H9 (cell line): ENCODE measurements around the gene NSD1. TPM values are rescaled to one million over a fixed set of nuclear protein-coding genes. Genes with fewer than 3 reads are reported as not detected.

Experiments
- DNase-seq: peaks from one replicate; pipeline ENCODE4 v3.0.0-alpha.2; 2017
- H2AFZ ChIP-seq: one replicate; pipeline ENCODE4 v1.6.1; 2013; ENCODE audit warnings: mild to moderate bottlenecking, low read length, control low read depth, moderate library complexity
- H2AK5ac ChIP-seq: 2 replicates; pipeline ENCODE4 v1.6.1; 2013; ENCODE audit warnings: low read length, control low read depth, mixed read lengths; ENCODE audit not compliant: insufficient read length
- H2BK120ac ChIP-seq: one replicate; pipeline ENCODE4 v1.6.1; 2013; ENCODE audit warnings: low read depth, mild to moderate bottlenecking, low read length, control low read depth, inconsistent platforms; ENCODE audit not compliant: poor library complexity, severe bottlenecking
- H2BK12ac ChIP-seq: 2 replicates; pipeline ENCODE4 v1.6.1; 2013; ENCODE audit warnings: low read length, control low read depth, mixed read lengths, low read depth; ENCODE audit not compliant: insufficient read length
- H2BK15ac ChIP-seq: 2 replicates; pipeline ENCODE4 v1.6.1; 2013; ENCODE audit warnings: low read depth, low read length, control low read depth
- H2BK20ac ChIP-seq: one replicate; pipeline ENCODE4 v1.6.1; 2013; ENCODE audit warnings: low read depth, mild to moderate bottlenecking, low read length, control low read depth, inconsistent platforms; ENCODE audit not compliant: poor library complexity, severe bottlenecking
- H2BK5ac ChIP-seq: 2 replicates; pipeline ENCODE4 v1.6.1; 2013; ENCODE audit warnings: low read length, control low read depth, mixed read lengths; ENCODE audit not compliant: insufficient read length
- H3K14ac ChIP-seq: 2 replicates; pipeline ENCODE4 v1.6.1; 2013; ENCODE audit warnings: low read length, control low read depth; ENCODE audit not compliant: insufficient read depth
- H3K18ac ChIP-seq: 2 replicates; pipeline ENCODE4 v1.6.1; 2013; ENCODE audit warnings: low read depth, mild to moderate bottlenecking, mixed read lengths, low read length, control low read depth; ENCODE audit not compliant: insufficient read length
- H3K23ac ChIP-seq: 2 replicates; pipeline ENCODE4 v1.6.1; 2013; ENCODE audit warnings: low read length, control low read depth, mixed read lengths, low read depth; ENCODE audit not compliant: insufficient read length
- H3K23me2 ChIP-seq: 2 replicates; pipeline ENCODE4 v1.6.1; 2013; ENCODE audit warnings: low read depth, mild to moderate bottlenecking, mixed read lengths, low read length, control low read depth; ENCODE audit not compliant: insufficient read length, poor library complexity, severe bottlenecking
- H3K27ac ChIP-seq: 2 replicates; pipeline ENCODE4 v1.5.1; 2013; ENCODE audit warnings: low read length, control low read depth, mixed read lengths, low read depth; ENCODE audit not compliant: insufficient read length
- H3K27me3 ChIP-seq: 2 replicates; pipeline ENCODE4 v1.6.1; 2013; ENCODE audit warnings: low read length, control low read depth, inconsistent platforms; ENCODE audit not compliant: insufficient read depth
- H3K4ac ChIP-seq: 2 replicates; pipeline ENCODE4 v1.6.1; 2013; ENCODE audit warnings: low read depth, mild to moderate bottlenecking, control low read depth, inconsistent platforms, low read length, moderate library complexity
- H3K4me1 ChIP-seq: 2 replicates; pipeline ENCODE4 v1.6.1; 2013; ENCODE audit warnings: low read length, control low read depth, inconsistent platforms; ENCODE audit not compliant: insufficient read depth
- H3K4me2 ChIP-seq: 2 replicates; pipeline ENCODE4 v1.6.1; 2013; ENCODE audit warnings: low read length, control low read depth, mixed read lengths; ENCODE audit not compliant: insufficient read length, insufficient read depth
- H3K56ac ChIP-seq: 2 replicates; pipeline ENCODE4 v1.6.1; 2013; ENCODE audit warnings: low read depth, mild to moderate bottlenecking, mixed read lengths, low read length, control low read depth; ENCODE audit not compliant: insufficient read length
- H3K79me1 ChIP-seq: 2 replicates; pipeline ENCODE4 v1.6.1; 2013; ENCODE audit warnings: low read depth, mild to moderate bottlenecking, moderate library complexity, low read length, control low read depth, inconsistent platforms; ENCODE audit not compliant: insufficient read depth, poor library complexity, severe bottlenecking
- H3K79me2 ChIP-seq: 2 replicates; pipeline ENCODE4 v1.6.1; 2013; ENCODE audit warnings: low read length, control low read depth, inconsistent platforms; ENCODE audit not compliant: insufficient read depth
- H3K9ac ChIP-seq: 2 replicates; pipeline ENCODE4 v1.6.1; 2013; ENCODE audit warnings: low read length, control low read depth, mixed read lengths; ENCODE audit not compliant: insufficient read length; ENCODE audit errors: extremely low read depth
- H3K9me3 ChIP-seq: one replicate; pipeline ENCODE4 v1.6.1; 2013; ENCODE audit warnings: low read depth, low read length, inconsistent platforms; ENCODE audit not compliant: control insufficient read depth
- H3T11ph ChIP-seq: one replicate; pipeline ENCODE4 v1.6.1; 2013; ENCODE audit warnings: mild to moderate bottlenecking, low read length, control low read depth, inconsistent platforms
- H4K20me1 ChIP-seq: one replicate; pipeline ENCODE4 v1.6.1; 2013; ENCODE audit not compliant: control insufficient read depth, insufficient read length, insufficient read depth
- H4K5ac ChIP-seq: 2 replicates; pipeline ENCODE4 v1.6.1; 2013; ENCODE audit warnings: low read depth, mild to moderate bottlenecking, mixed read lengths, low read length, control low read depth; ENCODE audit not compliant: insufficient read length
- H4K8ac ChIP-seq: replicated peaks from 2 replicates; pipeline ENCODE4 v1.6.1; 2013; ENCODE audit warnings: low read length, control low read depth, mixed read lengths, low read depth; ENCODE audit not compliant: insufficient read length
- H4K91ac ChIP-seq: 2 replicates; pipeline ENCODE4 v1.6.1; 2013; ENCODE audit warnings: low read depth, mild to moderate bottlenecking, moderate library complexity, mixed read lengths, low read length, control low read depth; ENCODE audit not compliant: insufficient read length
- H3K27ac Mint-ChIP-seq, 3 experiments: 2 replicates in 2 of 3; 3 replicates in 1 of 3; pipeline ENCODE4 v1.8.0; 2020 to 2021; ENCODE audit warnings: mixed read lengths in 3 of 3, mild to moderate bottlenecking in 1 of 3, moderate library complexity in 1 of 3
- H3K27me3 Mint-ChIP-seq: 2 replicates; pipeline ENCODE4 v1.8.0; 2021; ENCODE audit warnings: low read depth, mild to moderate bottlenecking, moderate library complexity, mixed read lengths
- H3K36me3 Mint-ChIP-seq, 3 experiments: 2 replicates in 2 of 3; 3 replicates in 1 of 3; pipeline ENCODE4 v1.8.0; 2020 to 2021; ENCODE audit warnings: low read depth in 3 of 3, mixed read lengths in 3 of 3; ENCODE audit not compliant: insufficient read depth in 1 of 3
- H3K4me1 Mint-ChIP-seq, 2 experiments: 2 replicates each; pipeline ENCODE4 v1.8.0; 2020; ENCODE audit warnings: mixed read lengths in 2 of 2
- H3K4me3 Mint-ChIP-seq, 2 experiments: 2 replicates in 1 of 2; 3 replicates in 1 of 2; pipeline ENCODE4 v1.8.0; 2020 to 2021; ENCODE audit warnings: mild to moderate bottlenecking in 2 of 2, mixed read lengths in 2 of 2, moderate library complexity in 1 of 2
- H3K9me3 Mint-ChIP-seq, 2 experiments: 2 replicates in 1 of 2; 3 replicates in 1 of 2; pipeline ENCODE4 v1.8.0; 2020; ENCODE audit warnings: mild to moderate bottlenecking in 2 of 2, mixed read lengths in 2 of 2, moderate library complexity in 1 of 2
- WGBS: extraction: QIAGEN DNeasy Blood & Tissue Kit; methylation state at CpG from one replicate; pipeline ENCODE4 v1.1.7; 2013; ENCODE audit warnings: missing lambda C conversion rate, low lambda C conversion rate, mixed read lengths; ENCODE audit not compliant: insufficient read length; ENCODE audit errors: extremely low coverage; 5-methylcytosine and 5-hydroxymethylcytosine counted together
- total RNA-seq: library from RNA; stranded (reverse); gene quantifications from 2 replicates; pipeline ENCODE4 v1.2.1, GENCODE V29; 2021
- TF ChIP-seq, protein P1 (sequence below): fragments of 200-600 bp; sonication (generic); conservative IDR thresholded peaks from 3 replicates; pipeline ENCODE4 v1.8.0; 2021; ENCODE audit warnings: antibody characterized with exemption, mild to moderate bottlenecking

Gene NSD1
- total RNA-seq, 1 experiment from 2014 or later = 213 TPM

DNA sequence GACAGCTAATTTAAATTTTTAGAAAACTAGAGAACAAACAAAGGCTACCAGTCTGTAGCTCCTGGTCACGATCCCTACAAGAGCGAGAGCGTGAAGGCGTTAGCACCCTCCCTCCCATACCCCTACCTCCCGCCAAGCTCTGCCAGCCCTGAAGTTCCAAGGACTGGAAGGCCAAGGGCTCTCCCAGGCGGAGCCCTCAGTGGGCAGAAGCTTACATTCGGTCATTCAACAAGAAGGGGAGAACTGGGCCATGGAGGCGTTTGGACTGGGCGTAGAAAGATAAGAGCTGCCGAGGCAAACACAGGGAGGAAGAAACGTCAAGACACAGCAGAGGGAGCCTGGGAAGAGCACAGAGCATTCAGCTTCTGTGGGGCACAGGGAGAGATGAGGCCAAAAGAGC, 175.2 kb downstream of the NSD1 start:
- Histone ChIP-seq H2BK20ac (no peak overlapping the region), H2AK5ac (no peak overlapping the region), H2BK120ac (no peak overlapping the region), H2BK15ac (no peak overlapping the region), H3K4ac (no peak overlapping the region), H3K27ac (no peak overlapping the region), H3K79me2 (peaks cover 9% of the 10 kb centered on the region; the same call in 1 of the 2 replicates), H3K27me3 (no peaks in the 10 kb centered on the region), H3K18ac (no peak overlapping the region), H3K56ac (no peak overlapping the region), H3T11ph (no peak overlapping the region), H2BK5ac (no peak overlapping the region), H3K9me3 (no peaks in the 10 kb centered on the region), H3K4me2 (no peak overlapping the region), H4K20me1 (peaks cover 5% of the 10 kb centered on the region), H4K8ac (no peak overlapping the region), H3K23me2 (peaks cover 19% of the 10 kb centered on the region), H4K5ac (no peak overlapping the region), H3K23ac (no peak overlapping the region), H3K14ac (no peak overlapping the region), H3K79me1 (no peaks in the 10 kb centered on the region), H2AFZ (no peak overlapping the region), H3K4me1 (no peaks in the 10 kb centered on the region), H2BK12ac (no peak overlapping the region), H3K9ac (no peak overlapping the region), H4K91ac (no peak overlapping the region)
- no peak for DNase-seq
- H3K27ac Mint-ChIP-seq = no peak overlapping the region; a peak in 1 of 7 replicates
- no peaks in the 10 kb centered on the region; the same call in 1 of the 2 replicates for H3K27me3 Mint-ChIP-seq
- peaks cover 23 to 32% of the 10 kb centered on the region in 2 experiments for H3K4me1 Mint-ChIP-seq
- no peak overlapping the region for H3K4me3 Mint-ChIP-seq
- H3K36me3 Mint-ChIP-seq = peaks cover 23 to 33% (median 31%) of the 10 kb centered on the region in 3 experiments
- WGBS = no CpG with 5 or more reads among the region's 11 CpGs
- no peaks in the 10 kb centered on the region for H3K9me3 Mint-ChIP-seq
- TF ChIP-seq, protein P1, sequence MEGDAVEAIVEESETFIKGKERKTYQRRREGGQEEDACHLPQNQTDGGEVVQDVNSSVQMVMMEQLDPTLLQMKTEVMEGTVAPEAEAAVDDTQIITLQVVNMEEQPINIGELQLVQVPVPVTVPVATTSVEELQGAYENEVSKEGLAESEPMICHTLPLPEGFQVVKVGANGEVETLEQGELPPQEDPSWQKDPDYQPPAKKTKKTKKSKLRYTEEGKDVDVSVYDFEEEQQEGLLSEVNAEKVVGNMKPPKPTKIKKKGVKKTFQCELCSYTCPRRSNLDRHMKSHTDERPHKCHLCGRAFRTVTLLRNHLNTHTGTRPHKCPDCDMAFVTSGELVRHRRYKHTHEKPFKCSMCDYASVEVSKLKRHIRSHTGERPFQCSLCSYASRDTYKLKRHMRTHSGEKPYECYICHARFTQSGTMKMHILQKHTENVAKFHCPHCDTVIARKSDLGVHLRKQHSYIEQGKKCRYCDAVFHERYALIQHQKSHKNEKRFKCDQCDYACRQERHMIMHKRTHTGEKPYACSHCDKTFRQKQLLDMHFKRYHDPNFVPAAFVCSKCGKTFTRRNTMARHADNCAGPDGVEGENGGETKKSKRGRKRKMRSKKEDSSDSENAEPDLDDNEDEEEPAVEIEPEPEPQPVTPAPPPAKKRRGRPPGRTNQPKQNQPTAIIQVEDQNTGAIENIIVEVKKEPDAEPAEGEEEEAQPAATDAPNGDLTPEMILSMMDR = no peak
